GM04503 (cell line): ENCODE measurements around the gene SNRPN.
"Not testable (repeated sequence)": the region's sequence is repeated elsewhere in the genome, so short reads cannot be mapped to it uniquely, and the experiment has no call there.

Source experiments
- DNase-seq: peaks from one replicate; pipeline ENCODE4 v3.0.0-alpha.2; 2012; ENCODE audit warnings: low read depth

Gene SNRPN

GRCh38 chr15:24954783-24955530 is at the start of gene SNRPN, which contains the start of gene SNURF:
Gene SNRPN (plus strand): TSS chr15:24954987. CDS start chr15:24974454, 19,467 bp downstream.
Gene SNURF (plus strand): TSS chr15:24954987. CDS start chr15:24955049, 62 bp downstream.
- DNase-seq = peak; percentile 12

- no peak for DNase-seq
Measured at GRCh38 chr15:24916305-24917009, 38.3 kb upstream of the SNRPN start.

GRCh38 chr15:24917431-24917830 is 37.4 kb upstream of the SNRPN start:
- DNase-seq = no peak

- DNase-seq = no peak
Measured at GRCh38 chr15:24919446-24919845, 35.3 kb upstream of the SNRPN start.

- DNase-seq = not testable (repeated sequence)
Measured at GRCh38 chr15:24922781-24923180, 32.0 kb upstream of the SNRPN start.

- DNase-seq = no peak
Measured at GRCh38 chr15:24924153-24924552, 30.6 kb upstream of the SNRPN start.

GRCh38 chr15:24924621-24925020 is 30.2 kb upstream of the SNRPN start:
- no peak for DNase-seq

GRCh38 chr15:24931874-24932732 is 22.7 kb upstream of the SNRPN start:
- DNase-seq = not testable (repeated sequence)

GRCh38 chr15:24933716-24934115 is 21.1 kb upstream of the SNRPN start:
- DNase-seq = no peak

- DNase-seq = not testable (repeated sequence)
Measured at GRCh38 chr15:24938224-24938623, 16.6 kb upstream of the SNRPN start.

- no peak for DNase-seq
Measured at GRCh38 chr15:24940236-24940635, 14.6 kb upstream of the SNRPN start.

GRCh38 chr15:24943361-24943760 is 11.4 kb upstream of the SNRPN start:
- DNase-seq = no peak

- DNase-seq = no peak
Measured at GRCh38 chr15:24944954-24945353, 9.8 kb upstream of the SNRPN start.

- no peak for DNase-seq
Measured at GRCh38 chr15:24945711-24946110, 9.1 kb upstream of the SNRPN start.

- no peak for DNase-seq
Measured at GRCh38 chr15:24948495-24948894, 6.3 kb upstream of the SNRPN start.

GRCh38 chr15:24955531-24955921 is 739 bp downstream of the SNRPN start:
- DNase-seq = no peak

- DNase-seq = peak; percentile 1
Measured at GRCh38 chr15:24956111-24956838, 1.5 kb downstream of the SNRPN start.

- DNase-seq = no peak
Measured at GRCh38 chr15:24957691-24958090, 2.9 kb downstream of the SNRPN start.

- DNase-seq = no peak
Measured at GRCh38 chr15:24961967-24962366, 7.2 kb downstream of the SNRPN start.

- DNase-seq = no peak
Measured at GRCh38 chr15:24962880-24963279, 8.1 kb downstream of the SNRPN start.

GRCh38 chr15:24966364-24967103 is 11.7 kb downstream of the SNRPN start:
- DNase-seq = no peak
